Measurements from ENCODE around the gene PCDHGC3.

The PCDHGC3 gene

DNA sequence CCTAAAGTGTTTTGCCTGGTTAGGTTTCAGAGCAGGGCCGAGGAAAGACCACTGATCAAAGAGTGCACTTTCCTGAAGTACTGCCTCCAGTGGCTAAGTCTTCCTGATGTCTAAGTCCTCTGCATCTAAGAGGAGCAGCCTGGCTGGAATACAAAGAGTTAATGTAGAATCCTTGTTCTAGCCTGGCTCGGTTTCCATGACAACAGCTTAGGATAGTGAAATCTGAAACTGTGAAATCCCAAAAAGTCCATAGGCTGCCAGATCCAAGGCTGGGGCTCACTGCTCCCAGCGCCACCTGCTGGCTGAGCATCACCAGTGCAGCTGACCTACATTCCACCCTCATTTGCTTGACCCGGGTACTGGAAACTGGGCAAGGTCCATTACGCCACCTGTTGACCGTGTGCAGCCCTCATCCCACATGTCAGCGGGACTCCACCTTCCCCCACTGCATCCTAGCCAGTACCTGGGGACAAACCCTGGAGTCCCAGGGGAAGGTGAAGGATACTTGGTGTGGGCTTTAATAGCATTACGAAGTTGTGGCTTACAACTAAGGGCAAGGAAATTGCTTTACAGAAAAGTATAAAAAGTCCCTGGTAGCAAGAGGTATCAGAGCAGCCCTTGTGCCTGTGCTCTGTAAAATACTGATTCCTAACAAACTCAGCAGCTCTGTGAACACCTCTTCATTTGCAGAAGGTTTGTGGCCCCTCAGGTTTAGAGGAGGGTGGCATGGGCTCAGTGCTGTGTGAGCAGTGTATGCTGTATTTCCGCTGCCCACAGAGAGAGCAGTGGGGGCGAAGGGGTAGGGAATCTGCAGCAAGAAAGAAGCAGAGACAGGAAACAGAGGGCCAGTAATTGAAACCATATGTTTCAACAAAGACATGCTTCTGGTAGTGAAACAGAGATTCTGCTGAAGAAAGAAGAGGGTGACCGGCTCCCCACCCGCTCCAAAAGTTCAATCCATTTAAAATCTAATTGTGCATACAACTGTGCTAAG is 49.1 kb downstream of the PCDHGC3 start:
- no peak for FAIRE-seq

- FAIRE-seq: no peak
Measured at GRCh38 chr5:141525653-141526052, 49.9 kb downstream of the PCDHGC3 start.

GRCh38 chr5:141527426-141527825 is 51.7 kb downstream of the PCDHGC3 start:
- FAIRE-seq: no peak

Measured in islet of Langerhans (tissue), 1 donor.